Heart right ventricle (tissue), 12 donors: ENCODE measurements around the gene MTG2. TPM values are rescaled to one million over a fixed set of nuclear protein-coding genes. Genes with fewer than 3 reads are reported as not detected.

Experiments
- polyA plus RNA-seq, 2 donors: library from polyadenylated mRNA; stranded (reverse); fragments of 200-250 nt; gene quantifications; one replicate each; pipeline ENCODE4 v1.2.3, GENCODE V29; 2013
- total RNA-seq, 10 donors: library from RNA; stranded (reverse); fragmentation: NEBNext Ultra II Directional in 3 of 10; extraction: Animal tissue kit (Norgen Biotek cat#: 25700) in 3 of 10; gene quantifications; one replicate each; pipeline versions ENCODE4 v1.2.1 to v1.2.4, GENCODE V29; 2021 to 2023
- donor health status: ischemic (EF 13 %, LVEDD 7.1; RV severe dilation, severe dysfunction).
- donor health status: healthy with polysubstance abuse.
- donor health status: DM: no; HTN: yes; CAD: no.
- donor health status: DM: no; HTN: no; CAD: no.
- donor health status: ischemic (EF 25% LVEDD 6.9; RV normal size, moderate dysfunction).
- donor health status: ischemic (EF 25% LVEDD 5.7; RV mildly dilated, moderate dysfunction).
- donor health status: healthy.
- donor health status: nonischemic (EF 11% LVEDD 7.7; RV severe dilation, severe dysfunction).
- donor health status: DM: yes; HTN: yes; CAD: no.
- donor health status: PGD.
- donor health status: ischemic (EF 29% LVEDD 5.4; RV normal size, mild dysfunction).
- donor health status: nonischemic (EF 23%, LVEDD 6.1; RV moderate dilation, normal function).

Gene MTG2
- total and polyA plus RNA-seq, 12 donors: 21.5 to 55.5 (median 28.2) TPM

Other genes starting within 250 kb of the MTG2 start
- 10 to 100 TPM in 8 of 10 donors, 1 to 10 TPM in 2; 8.6 to 14.8 (median 11.8) TPM for gene TAF4, start 117.1 kb upstream of the MTG2 start, total RNA-seq
- 1 to 10 TPM; 3.7 to 7.9 TPM for gene TAF4, start 117.1 kb upstream of the MTG2 start, polyA plus RNA-seq
- 10 to 100 TPM; 50.8 to 63.7 (median 60.5) TPM for gene LSM14B, start 60.6 kb upstream of the MTG2 start, total RNA-seq
- 10 to 100 TPM; 15.7 to 41.7 TPM for gene LSM14B, start 60.6 kb upstream of the MTG2 start, polyA plus RNA-seq
- gene PSMA7, start 39.6 kb upstream of the MTG2 start, total RNA-seq: 100 to 1,000 TPM; 172 to 296 (median 200) TPM
- gene PSMA7, start 39.6 kb upstream of the MTG2 start, polyA plus RNA-seq: 100 to 1,000 TPM; 143 to 567 TPM
- 10 to 100 TPM in 2 of 10 donors, 1 to 10 TPM in 8; 6.6 to 11.7 (median 7.4) TPM for gene SS18L1, start 39.3 kb upstream of the MTG2 start, total RNA-seq
- gene SS18L1, start 39.3 kb upstream of the MTG2 start, polyA plus RNA-seq: 10 to 100 TPM in 1 of 2 donors, 1 to 10 TPM in 1; 5.2 to 22.3 TPM
- not detected for gene HRH3, start 37.2 kb downstream of the MTG2 start, total RNA-seq
- not detected for gene HRH3, start 37.2 kb downstream of the MTG2 start, polyA plus RNA-seq
- gene OSBPL2, start 55.5 kb downstream of the MTG2 start, total RNA-seq: 10 to 100 TPM; 35.4 to 55.7 (median 41.7) TPM
- 10 to 100 TPM; 12.6 to 30.3 TPM for gene OSBPL2, start 55.5 kb downstream of the MTG2 start, polyA plus RNA-seq
- gene ADRM1, start 120.0 kb downstream of the MTG2 start, total RNA-seq: 10 to 100 TPM; 67.7 to 97.0 (median 73.2) TPM
- 100 to 1,000 TPM in 1 of 2 donors, 10 to 100 TPM in 1; 81.9 to 192 TPM for gene ADRM1, start 120.0 kb downstream of the MTG2 start, polyA plus RNA-seq
- gene LAMA5, start 184.3 kb downstream of the MTG2 start, total RNA-seq: 100 to 1,000 TPM in 1 of 10 donors, 10 to 100 TPM in 9; 53.9 to 146 (median 67.2) TPM
- 100 to 1,000 TPM; 103 to 358 TPM for gene LAMA5, start 184.3 kb downstream of the MTG2 start, polyA plus RNA-seq
- gene RPS21, start 204.1 kb downstream of the MTG2 start, total RNA-seq: 100 to 1,000 TPM; 512 to 811 (median 576) TPM
- 1,000 to 10,000 TPM; 1,609 to 4,111 TPM for gene RPS21, start 204.1 kb downstream of the MTG2 start, polyA plus RNA-seq
- gene CABLES2, start 224.3 kb downstream of the MTG2 start, total RNA-seq: 10 to 100 TPM in 2 of 10 donors, 1 to 10 TPM in 8; 5.6 to 11.9 (median 8.0) TPM
- 1 to 10 TPM; 2.9 to 6.9 TPM for gene CABLES2, start 224.3 kb downstream of the MTG2 start, polyA plus RNA-seq
- gene RBBP8NL, start 244.5 kb downstream of the MTG2 start, total RNA-seq: not detected
- not detected for gene RBBP8NL, start 244.5 kb downstream of the MTG2 start, polyA plus RNA-seq